GM18867 (cell line): ENCODE results near the gene ZNF180.
"Not testable (repeated sequence)": the region's sequence is repeated elsewhere in the genome, so short reads cannot be mapped to it uniquely, and the experiment has no call there.

Source experiments
- ATAC-seq: cut with Tn5 transposase; IDR thresholded peaks from one replicate; pipeline ENCODE4 v1.9.1; 2021; ENCODE audit warnings: mild to moderate bottlenecking, moderate library complexity; ENCODE audit not compliant: unreplicated experiment

Gene ZNF180

GRCh38 chr19:44499559-44499958, 763 bp downstream of the ZNF180 start:
- ATAC-seq, result no peak

DNA sequence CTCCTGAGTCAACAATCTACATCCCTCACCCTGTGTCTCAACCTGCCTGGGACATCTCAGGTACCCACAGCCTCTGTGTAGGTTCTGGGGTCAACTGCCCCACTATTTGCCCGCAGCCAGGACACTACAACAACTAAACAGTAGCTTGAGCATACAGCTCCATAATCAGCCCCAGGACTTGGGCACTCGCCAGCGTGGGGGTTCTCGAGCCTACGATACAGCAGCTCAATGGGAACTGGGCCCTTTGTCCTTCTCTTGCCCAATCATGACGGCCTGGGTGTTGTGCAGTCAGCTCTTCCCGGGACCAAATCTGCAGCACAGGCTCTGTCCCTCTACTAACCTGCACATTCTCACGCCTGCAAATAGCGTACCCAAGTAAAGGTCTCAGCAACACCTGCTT, 1.3 kb downstream of the ZNF180 start:
- ATAC-seq, result no peak

- ATAC-seq, result no peak
These were observed 3.6 kb downstream of the ZNF180 start for GRCh38 chr19:44496711-44497110.

- ATAC-seq, result no peak
These were observed 23.5 kb downstream of the ZNF180 start for GRCh38 chr19:44476559-44477408.

DNA sequence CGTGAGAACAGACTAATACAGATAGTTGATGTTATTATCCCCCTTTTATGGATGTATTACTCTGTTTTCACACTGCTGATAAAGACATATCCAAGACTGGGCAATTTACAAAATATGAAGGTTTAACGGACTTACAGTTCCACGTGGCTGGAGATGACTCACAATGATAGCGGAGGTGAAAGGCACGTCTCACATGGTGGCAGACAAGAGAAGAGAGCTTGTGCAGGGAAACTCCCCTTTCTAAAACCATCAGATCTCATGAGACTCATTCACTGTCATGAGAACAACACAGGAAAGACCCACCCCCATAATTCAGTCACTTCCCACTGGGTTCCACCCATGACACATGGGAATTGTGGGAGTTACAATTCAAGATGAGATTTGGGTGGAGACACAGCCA, 31.6 kb downstream of the ZNF180 start:
- not testable (repeated sequence) for ATAC-seq

- not testable (repeated sequence) for ATAC-seq
These were observed 37.6 kb downstream of the ZNF180 start for GRCh38 chr19:44462600-44463286.

DNA sequence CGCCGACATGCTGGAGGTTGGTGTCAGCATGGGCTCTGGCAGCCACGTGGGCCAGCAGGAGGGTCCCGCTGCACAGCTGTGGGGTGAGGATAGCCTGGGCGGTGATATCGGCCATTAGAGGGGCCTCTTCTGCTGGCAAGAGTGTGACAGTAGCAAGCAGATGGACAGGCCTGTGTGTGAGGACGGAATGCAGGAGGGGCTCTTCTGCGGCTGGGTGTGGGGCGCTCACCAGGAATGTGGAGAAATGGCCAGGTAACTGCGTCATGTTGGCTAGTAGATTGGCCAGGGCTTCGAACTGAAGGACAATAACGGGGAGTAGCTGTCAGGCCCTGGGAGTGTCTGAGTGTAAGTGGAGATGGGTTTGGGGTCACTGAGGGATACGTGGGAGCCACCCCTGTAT, 44.3 kb downstream of the ZNF180 start:
- ATAC-seq, result not testable (repeated sequence)

DNA sequence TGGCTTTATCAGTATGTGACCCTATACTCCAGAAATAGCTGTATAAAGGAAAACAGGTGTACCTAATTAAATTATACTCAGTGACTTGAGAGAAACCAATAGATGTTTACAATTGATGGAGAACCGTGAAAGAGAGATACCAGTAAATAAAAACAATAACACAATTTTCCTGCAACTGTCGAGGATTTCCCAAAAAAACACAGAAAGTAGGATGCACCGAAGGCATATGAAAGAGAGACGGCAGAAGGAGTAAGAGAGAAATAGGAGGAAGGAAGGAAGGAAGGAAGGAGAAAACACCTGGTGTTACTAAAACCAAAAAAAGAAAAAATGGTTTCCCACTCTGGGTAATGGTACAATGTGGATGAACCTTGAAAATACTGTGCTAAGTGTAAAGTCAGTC, 45.2 kb downstream of the ZNF180 start:
- ATAC-seq, result no peak

DNA sequence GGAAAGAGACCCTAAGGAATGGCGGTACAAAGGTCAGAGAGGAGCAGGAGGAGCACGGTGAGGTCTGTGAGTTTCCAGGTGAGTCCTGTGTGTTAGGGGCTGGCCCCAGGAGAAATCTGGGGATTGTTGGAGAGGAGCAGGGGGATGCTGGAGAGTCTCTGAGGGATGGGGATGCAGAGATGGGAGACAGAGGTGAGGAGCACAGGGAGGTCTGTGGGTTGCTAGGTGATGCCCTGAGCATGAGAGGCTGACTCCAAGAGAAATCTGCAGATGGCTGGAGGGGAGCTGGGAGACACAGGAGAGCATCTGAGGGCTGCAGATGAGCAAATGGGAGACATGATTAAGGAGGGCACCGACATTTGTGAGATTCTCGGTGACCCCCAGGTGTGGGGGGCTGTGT, 48.0 kb downstream of the ZNF180 start:
- no peak for ATAC-seq

GRCh38 chr19:44451687-44452086, 48.6 kb downstream of the ZNF180 start:
- no peak for ATAC-seq

DNA sequence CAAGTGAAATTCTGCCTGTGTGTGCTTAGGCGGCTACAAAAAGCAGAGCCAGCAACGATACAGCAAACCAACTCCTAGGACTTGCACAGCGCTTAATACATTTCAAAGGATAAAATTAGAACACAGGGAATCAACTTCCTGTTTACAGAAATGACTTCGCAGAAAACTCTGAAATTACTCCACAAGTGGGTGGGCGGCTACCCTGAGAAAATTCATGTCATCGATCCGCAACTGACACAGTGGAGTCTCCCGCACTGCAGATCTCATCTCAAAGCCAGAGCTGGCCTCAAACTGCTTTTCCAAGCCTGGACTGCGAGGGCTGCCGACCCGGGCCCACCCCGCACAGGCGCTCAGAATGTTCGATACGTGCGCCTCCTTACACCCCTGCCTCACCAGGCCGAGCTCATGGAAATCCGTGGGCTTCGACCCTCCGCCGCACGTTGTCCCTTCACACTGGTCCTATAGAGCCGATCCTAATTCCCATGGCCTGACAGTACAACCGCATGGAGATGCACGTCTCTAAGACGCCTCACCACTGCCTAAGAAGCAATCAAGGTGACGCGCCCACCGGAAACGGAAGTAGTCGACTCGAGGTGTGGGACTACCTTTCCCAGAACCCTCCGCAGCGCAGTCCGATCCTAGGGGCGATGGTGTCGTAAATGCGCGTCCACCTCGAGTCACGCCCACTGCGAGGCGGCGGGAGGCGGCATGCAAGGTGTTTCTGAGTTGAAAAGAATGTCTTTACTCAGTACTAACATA, 52.2 kb downstream of the ZNF180 start, which contains the start of gene ZNF229:
TSS of gene ZNF229 (minus strand) at position 557 of the 759 bp plus-strand sequence. CDS start 5,625 bp downstream, outside the sequence.
- no peak for ATAC-seq

DNA sequence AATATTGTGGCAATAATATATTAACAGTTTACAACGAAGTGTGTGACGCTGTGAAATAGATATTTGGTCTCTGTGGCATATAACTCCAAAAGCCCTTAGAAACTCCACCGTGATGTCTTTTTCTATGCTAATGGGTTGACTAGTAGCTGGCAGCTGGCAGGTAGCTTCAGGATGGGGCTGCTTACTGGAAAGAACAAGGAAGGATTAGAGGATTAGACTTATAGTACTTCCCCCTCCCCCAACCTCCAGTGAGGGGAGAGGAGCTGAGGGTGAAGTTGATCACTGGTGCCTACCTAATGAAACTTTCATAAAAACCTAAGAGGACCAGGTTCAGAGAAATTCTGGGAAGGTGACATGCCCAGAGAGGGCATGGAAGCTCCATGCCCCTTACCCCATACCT, 61.9 kb downstream of the ZNF180 start:
- ATAC-seq, result no peak

GRCh38 chr19:44435441-44435840, 64.9 kb downstream of the ZNF180 start:
- no peak for ATAC-seq

GRCh38 chr19:44430956-44431355, 69.4 kb downstream of the ZNF180 start:
- ATAC-seq, result no peak
